H1 (cell line): ENCODE measurements around the gene DGKA. TPM values are rescaled to one million over a fixed set of nuclear protein-coding genes. Genes with fewer than 3 reads are reported as not detected.
"Not testable (repeated sequence)": the region's sequence is repeated elsewhere in the genome, so short reads cannot be mapped to it uniquely, and the experiment has no call there.

Experiments used
- CTCF ChIA-PET: fragments of 300-600 bp; sonication (Branson Sonifier 250); formaldehyde crosslinking; loops from one replicate; lab custom pipeline; 2021; ENCODE audit not compliant: partially characterized antibody; lab: Charles Lee
- POLR2A ChIA-PET: fragments of 300-600 bp; sonication (Branson Sonifier 250); formaldehyde crosslinking; loops from one replicate; lab custom pipeline; 2021; ENCODE audit warnings: inconsistent platforms; ENCODE audit not compliant: partially characterized antibody; lab: Charles Lee
- DNase-seq, 2 experiments: peaks; one replicate each; pipeline versions ENCODE4 v3.0.0 to v3.0.0-alpha.2; 2010 to 2022; ENCODE audit warnings: low spot score in 2 of 2, low read depth in 1 of 2, mixed read lengths in 1 of 2
- FAIRE-seq: peaks from 2 replicates; lab custom pipeline; 2011; peaks lifted over from hg19 to GRCh38; lab: Jason Lieb, UNC
- H2AFZ ChIP-seq: 2 replicates; pipeline ENCODE4 v1.8.1; 2012; ENCODE audit warnings: low read length, inconsistent platforms
- H2AK5ac ChIP-seq: 2 replicates; pipeline ENCODE4 v1.6.1; 2013; ENCODE audit warnings: low read depth, low read length
- H2BK120ac ChIP-seq: replicated peaks from 2 replicates; pipeline ENCODE3; 2013; ENCODE audit warnings: low read depth, low read length, inconsistent platforms
- H2BK12ac ChIP-seq: 2 replicates; pipeline ENCODE4 v1.6.1; 2013; ENCODE audit warnings: low read depth, low read length
- H2BK15ac ChIP-seq: 2 replicates; pipeline ENCODE4 v1.6.1; 2013; ENCODE audit warnings: low read length
- H2BK20ac ChIP-seq: 2 replicates; pipeline ENCODE4 v1.6.1; 2013; ENCODE audit warnings: low read length
- H2BK5ac ChIP-seq: 2 replicates; pipeline ENCODE4 v1.6.1; 2013; ENCODE audit warnings: low read depth, low read length
- H3K14ac ChIP-seq: 2 replicates; pipeline ENCODE4 v1.6.1; 2013; ENCODE audit warnings: inconsistent platforms; ENCODE audit not compliant: insufficient read length
- H3K18ac ChIP-seq: 2 replicates; pipeline ENCODE4 v1.6.1; 2013; ENCODE audit warnings: low read length; ENCODE audit errors: extremely low read depth
- H3K23ac ChIP-seq: 2 replicates; pipeline ENCODE4 v1.6.1; 2013; ENCODE audit warnings: inconsistent platforms; ENCODE audit not compliant: insufficient read length
- H3K23me2 ChIP-seq: 2 replicates; pipeline ENCODE4 v1.6.1; 2013; ENCODE audit warnings: low read depth, low read length
- H3K27ac ChIP-seq: 2 replicates; pipeline ENCODE4 v1.6.1; 2011; ENCODE audit warnings: low read depth, low read length, inconsistent platforms
- H3K27me3 ChIP-seq, 4 experiments: replicated peaks in 1 of 4; 1 replicate in 1 of 4; 2 replicates in 3 of 4; pipeline versions ENCODE4 v1.6.1 to v1.8.1; 2011 to 2013; ENCODE audit warnings: low read length in 3 of 4, mild to moderate bottlenecking in 3 of 4, inconsistent platforms in 2 of 4, mixed read lengths in 2 of 4, moderate library complexity in 1 of 4; ENCODE audit not compliant: control insufficient read depth in 3 of 4, insufficient read depth in 3 of 4; ENCODE audit errors: extremely low read depth in 1 of 4
- H3K36me3 ChIP-seq, 4 experiments: 2 replicates each; pipeline versions ENCODE4 v1.6.1 to v1.8.1; 2011 to 2013; ENCODE audit warnings: mild to moderate bottlenecking in 4 of 4, low read length in 3 of 4, moderate library complexity in 2 of 4, control low read depth in 1 of 4, inconsistent platforms in 1 of 4; ENCODE audit not compliant: insufficient read depth in 4 of 4, control insufficient read depth in 2 of 4
- H3K4ac ChIP-seq: replicated peaks from 2 replicates; pipeline ENCODE3; 2013; ENCODE audit warnings: low read length, low read depth, mixed read lengths, inconsistent platforms; ENCODE audit not compliant: insufficient read length
- H3K4me1 ChIP-seq, 4 experiments: replicated peaks in 1 of 4; 1 replicate in 1 of 4; 2 replicates in 3 of 4; pipeline versions ENCODE4 v1.6.1 to v1.8.1; 2011 to 2013; ENCODE audit warnings: low read length in 3 of 4, inconsistent platforms in 2 of 4, mixed read lengths in 1 of 4; ENCODE audit not compliant: insufficient read depth in 4 of 4, control insufficient read depth in 3 of 4
- H3K4me2 ChIP-seq, 2 experiments: 2 replicates each; pipeline versions ENCODE4 v1.6.1 to v1.8.1; 2011 to 2013; ENCODE audit warnings: low read depth in 2 of 2, low read length in 2 of 2, control low read depth in 1 of 2, inconsistent platforms in 1 of 2, mild to moderate bottlenecking in 1 of 2; ENCODE audit not compliant: insufficient read depth in 1 of 2
- H3K4me3 ChIP-seq, 4 experiments: fragments of 200-600, 300-600 bp in 1 of 4; sonication (generic), shearing (Covaris generic), sonication (Bioruptor Twin) in 1 of 4; 2 replicates each; pipeline versions ENCODE4 v1.5.1 to v1.8.1; 2011 to 2016; ENCODE audit warnings: low read length in 4 of 4, low read depth in 3 of 4, control low read depth in 2 of 4, inconsistent platforms in 2 of 4, mild to moderate bottlenecking in 2 of 4, mixed read lengths in 1 of 4, moderate library complexity in 1 of 4; ENCODE audit not compliant: insufficient read depth in 2 of 4; ENCODE audit errors: extremely low read depth in 1 of 4
- H3K56ac ChIP-seq: replicated peaks from 2 replicates; pipeline ENCODE3; 2013; ENCODE audit warnings: low read depth, mild to moderate bottlenecking, mixed read lengths, low read length, inconsistent platforms; ENCODE audit not compliant: insufficient read length
- H3K79me1 ChIP-seq: 2 replicates; pipeline ENCODE4 v1.6.1; 2013; ENCODE audit warnings: low read depth, low read length, control low read depth
- H3K79me2 ChIP-seq, 2 experiments: 2 replicates each; pipeline versions ENCODE4 v1.6.1 to v1.8.1; 2012 to 2013; ENCODE audit warnings: low read length in 2 of 2, mild to moderate bottlenecking in 2 of 2, inconsistent platforms in 1 of 2; ENCODE audit not compliant: insufficient read depth in 2 of 2, control insufficient read depth in 1 of 2
- H3K9ac ChIP-seq, 4 experiments: replicated peaks in 1 of 4; 1 replicate in 1 of 4; 2 replicates in 3 of 4; pipeline versions ENCODE4 v1.6.1 to v1.8.1; 2011 to 2013; ENCODE audit warnings: low read depth in 3 of 4, low read length in 3 of 4, control low read depth in 2 of 4, mild to moderate bottlenecking in 2 of 4, moderate library complexity in 2 of 4, inconsistent platforms in 1 of 4; ENCODE audit errors: extremely low read depth in 1 of 4
- H3K9me3 ChIP-seq, 2 experiments: 2 replicates each; pipeline versions ENCODE4 v1.6.1 to v1.8.1; 2012 to 2013; ENCODE audit warnings: mild to moderate bottlenecking in 2 of 2, moderate library complexity in 2 of 2, control low read depth in 1 of 2, inconsistent platforms in 1 of 2, low read depth in 1 of 2, low read length in 1 of 2, mixed read lengths in 1 of 2; ENCODE audit not compliant: insufficient read depth in 2 of 2
- H4K20me1 ChIP-seq, 2 experiments: replicated peaks in 1 of 2; 2 replicates each; pipeline versions ENCODE3 to v1.8.1; 2011 to 2013; ENCODE audit warnings: inconsistent platforms in 2 of 2, low read length in 2 of 2, mild to moderate bottlenecking in 1 of 2; ENCODE audit not compliant: insufficient read depth in 2 of 2, control insufficient read depth in 1 of 2
- H4K5ac ChIP-seq: 2 replicates; pipeline ENCODE4 v1.6.1; 2013; ENCODE audit warnings: low read length, low read depth, mixed read lengths, inconsistent platforms; ENCODE audit not compliant: insufficient read length
- H4K8ac ChIP-seq: 2 replicates; pipeline ENCODE4 v1.8.0; 2013; ENCODE audit warnings: mild to moderate bottlenecking, moderate library complexity, low read length, inconsistent platforms; ENCODE audit not compliant: insufficient read depth; ENCODE audit errors: extremely low read depth
- H4K91ac ChIP-seq: replicated peaks from 2 replicates; pipeline ENCODE3; 2013; ENCODE audit warnings: low read length, mixed read lengths, inconsistent platforms; ENCODE audit not compliant: insufficient read length
- WGBS, 2 experiments: shearing (Covaris generic) in 1 of 2; methylation state at CpG; one replicate each; pipeline versions ENCODE4 v1.1.6 to v1.1.7; 2013 to 2015; ENCODE audit warnings: low lambda C conversion rate in 2 of 2, mixed read lengths in 2 of 2, inconsistent platforms in 1 of 2, low coverage in 1 of 2, missing lambda C conversion rate in 1 of 2; ENCODE audit not compliant: insufficient replicate concordance in 2 of 2, insufficient coverage in 1 of 2, insufficient read length in 1 of 2; ENCODE audit errors: extremely low coverage in 1 of 2, missing lambda C conversion rate in 1 of 2; 5-methylcytosine and 5-hydroxymethylcytosine counted together
- polyA plus RNA-seq, 7 experiments: library from polyadenylated mRNA; depleted of rRNA in 3 of 7; stranded (reverse) in 5 of 7; unstranded in 2 of 7; fragments of >200 nt in 5 of 7; fragments of 200-250 nt in 2 of 7; gene quantifications; 1 replicate in 5 of 7; 2 replicates in 1 of 7; 4 replicates in 1 of 7; pipeline versions ENCODE4 v1.2.1 to v1.2.3, GENCODE V29; 2011 to 2013; ENCODE audit warnings: missing spikeins in 2 of 7, mixed read lengths in 2 of 7
- total RNA-seq: library from RNA; stranded (reverse); fragmentation: NEBNext Ultra II Directional; extraction: Animal tissue kit (Norgen Biotek cat#: 25700); gene quantifications from 2 replicates; pipeline ENCODE4 v1.2.1, GENCODE V29; 2021

Gene DGKA
- total and polyA plus RNA-seq, 2 of the 8 experiments (the other 6 are each of a cell fraction or from before 2014, with no cell fraction given): 15.9 to 18.0 TPM

GRCh38 chr12:56003376-56003775, 72.4 kb downstream of the DGKA start:
- ChIA-PET CTCF (interaction anchor here (0.5 to 1.3 kb wide), 5 partner anchors 9 to 336 kb away, joined by 3 to 4 read pairs (median 3); no protein-coding TSS in a partner anchor), POLR2A (interaction anchor here (1.0 kb wide), 1 partner anchor 172 kb away, joined by 3 read pairs; no protein-coding TSS in a partner anchor)
- not testable (repeated sequence) for H3K4me1 ChIP-seq, H2AK5ac ChIP-seq, H2BK120ac ChIP-seq, H2BK5ac ChIP-seq, H4K20me1 ChIP-seq, H3K79me2 ChIP-seq, H3K4ac ChIP-seq, H2BK15ac ChIP-seq, H3K4me2 ChIP-seq, H3K18ac ChIP-seq, H4K5ac ChIP-seq, H4K91ac ChIP-seq, H4K8ac ChIP-seq, DNase-seq, H3K23me2 ChIP-seq, FAIRE-seq, H3K56ac ChIP-seq, H3K23ac ChIP-seq, H3K79me1 ChIP-seq, H2BK20ac ChIP-seq, H3K9ac ChIP-seq, H3K27me3 ChIP-seq, H2AFZ ChIP-seq, H2BK12ac ChIP-seq, H3K27ac ChIP-seq, H3K4me3 ChIP-seq, H3K9me3 ChIP-seq, H3K14ac ChIP-seq
- H3K36me3 ChIP-seq: peaks cover 0 to 20% (median 5%) of the 10 kb centered on the region in 4 experiments; a peak in 5 of 8 replicates
- WGBS, 2 experiments: 95% methylated on average over 5 of the region's 5 CpGs; no CpG with 5 or more reads in 1 of the 2 experiments

Other genes with a start within 250 kb of the DGKA start
- gene ITGA7, start 223.3 kb upstream of the DGKA start, total RNA-seq: 76.4 and 86.1 TPM in 2 replicates
- 57.6 and 81.5 TPM in 2 replicates for gene ITGA7, start 223.3 kb upstream of the DGKA start, polyA plus RNA-seq (2011; rRNA removed)
- gene BLOC1S1, start 215.1 kb upstream of the DGKA start, total RNA-seq: 84.3 and 91.1 TPM in 2 replicates
- 149 and 185 TPM in 2 replicates for gene BLOC1S1, start 215.1 kb upstream of the DGKA start, polyA plus RNA-seq (2011; rRNA removed)
- 4.2 and 4.5 TPM in 2 replicates for gene RDH5, start 210.8 kb upstream of the DGKA start, total RNA-seq
- 6.0 and 7.1 TPM in 2 replicates for gene RDH5, start 210.8 kb upstream of the DGKA start, polyA plus RNA-seq (2011; rRNA removed)
- gene CD63, start 202.2 kb upstream of the DGKA start, total RNA-seq: 440 and 460 TPM in 2 replicates
- 525 and 526 TPM in 2 replicates for gene CD63, start 202.2 kb upstream of the DGKA start, polyA plus RNA-seq (2011; rRNA removed)
- gene GDF11, start 188.0 kb upstream of the DGKA start, total RNA-seq: 15.1 and 18.2 TPM in 2 replicates
- gene GDF11, start 188.0 kb upstream of the DGKA start, polyA plus RNA-seq (2011; rRNA removed): 12.1 and 17.6 TPM in 2 replicates
- 114 and 117 TPM in 2 replicates for gene SARNP, start 113.4 kb upstream of the DGKA start, total RNA-seq
- 140 and 226 TPM in 2 replicates for gene SARNP, start 113.4 kb upstream of the DGKA start, polyA plus RNA-seq (2011; rRNA removed)
- 34.1 and 39.0 TPM in 2 replicates for gene ORMDL2, start 113.1 kb upstream of the DGKA start, total RNA-seq
- 50.4 and 65.6 TPM in 2 replicates for gene ORMDL2, start 113.1 kb upstream of the DGKA start, polyA plus RNA-seq (2011; rRNA removed)
- gene DNAJC14, start 101.6 kb upstream of the DGKA start, total RNA-seq: 32.3 and 34.3 TPM in 2 replicates
- 14.7 and 18.5 TPM in 2 replicates for gene DNAJC14, start 101.6 kb upstream of the DGKA start, polyA plus RNA-seq (2011; rRNA removed)
- gene MMP19, start 88.2 kb upstream of the DGKA start, total RNA-seq: 2.6 and 2.7 TPM in 2 replicates
- gene MMP19, start 88.2 kb upstream of the DGKA start, polyA plus RNA-seq (2011; rRNA removed): 2.8 and 3.3 TPM in 2 replicates
- 58.5 and 58.9 TPM in 2 replicates for gene PYM1, start 3.3 kb upstream of the DGKA start, total RNA-seq
- 37.3 and 38.7 TPM in 2 replicates for gene PYM1, start 3.3 kb upstream of the DGKA start, polyA plus RNA-seq (2011; rRNA removed)
- 120 and 128 TPM in 2 replicates for gene PMEL, start 34.9 kb downstream of the DGKA start, total RNA-seq
- gene PMEL, start 34.9 kb downstream of the DGKA start, polyA plus RNA-seq (2011; rRNA removed): 382 and 467 TPM in 2 replicates
- 41.7 and 42.5 TPM in 2 replicates for gene CDK2, start 35.7 kb downstream of the DGKA start, total RNA-seq
- 39.4 and 41.6 TPM in 2 replicates for gene CDK2, start 35.7 kb downstream of the DGKA start, polyA plus RNA-seq (2011; rRNA removed)
- 56.7 and 65.6 TPM in 2 replicates for gene RAB5B, start 42.9 kb downstream of the DGKA start, total RNA-seq
- gene RAB5B, start 42.9 kb downstream of the DGKA start, polyA plus RNA-seq (2011; rRNA removed): 47.2 and 62.4 TPM in 2 replicates
- 22.5 and 23.1 TPM in 2 replicates for gene SUOX, start 66.1 kb downstream of the DGKA start, total RNA-seq
- gene SUOX, start 66.1 kb downstream of the DGKA start, polyA plus RNA-seq (2011; rRNA removed): 26.8 and 31.3 TPM in 2 replicates
- gene IKZF4, start 89.9 kb downstream of the DGKA start, total RNA-seq: 12.5 and 13.3 TPM in 2 replicates
- 8.0 and 12.9 TPM in 2 replicates for gene IKZF4, start 89.9 kb downstream of the DGKA start, polyA plus RNA-seq (2011; rRNA removed)
- gene RPS26, start 110.8 kb downstream of the DGKA start, total RNA-seq: 53.4 and 64.3 TPM in 2 replicates
- 1,236 and 1,922 TPM in 2 replicates for gene RPS26, start 110.8 kb downstream of the DGKA start, polyA plus RNA-seq (2011; rRNA removed)
- gene ERBB3, start 149.0 kb downstream of the DGKA start, total RNA-seq: 49.2 and 52.4 TPM in 2 replicates
- 33.9 and 43.4 TPM in 2 replicates for gene ERBB3, start 149.0 kb downstream of the DGKA start, polyA plus RNA-seq (2011; rRNA removed)
- gene PA2G4, start 173.4 kb downstream of the DGKA start, total RNA-seq: 237 and 242 TPM in 2 replicates
- gene PA2G4, start 173.4 kb downstream of the DGKA start, polyA plus RNA-seq (2011; rRNA removed): 100 and 159 TPM in 2 replicates
- 4,440 and 4,619 TPM in 2 replicates for gene RPL41, start 185.5 kb downstream of the DGKA start, total RNA-seq
- 10,552 and 16,488 TPM in 2 replicates for gene RPL41, start 185.5 kb downstream of the DGKA start, polyA plus RNA-seq (2011; rRNA removed)
- 11.2 and 12.5 TPM in 2 replicates for gene ZC3H10, start 187.1 kb downstream of the DGKA start, total RNA-seq
- gene ZC3H10, start 187.1 kb downstream of the DGKA start, polyA plus RNA-seq (2011; rRNA removed): 4.0 and 5.1 TPM in 2 replicates
- gene ESYT1, start 197.1 kb downstream of the DGKA start, total RNA-seq: 85.1 and 86.9 TPM in 2 replicates
- gene ESYT1, start 197.1 kb downstream of the DGKA start, polyA plus RNA-seq (2011; rRNA removed): 165 and 174 TPM in 2 replicates
- gene MYL6B, start 221.4 kb downstream of the DGKA start, total RNA-seq: 162 and 163 TPM in 2 replicates
- 146 and 202 TPM in 2 replicates for gene MYL6B, start 221.4 kb downstream of the DGKA start, polyA plus RNA-seq (2011; rRNA removed)
- gene MYL6, start 227.2 kb downstream of the DGKA start, total RNA-seq: 1,130 and 1,137 TPM in 2 replicates
- gene MYL6, start 227.2 kb downstream of the DGKA start, polyA plus RNA-seq (2011; rRNA removed): 1,664 and 2,279 TPM in 2 replicates